HG02870 (cell line): ENCODE results near the gene DOCK8.
A peak's percentile ranks its signal among the peaks of the same experiment; 100 is the strongest.

Experiments
- ATAC-seq: cut with Tn5 transposase; IDR thresholded peaks from one replicate; pipeline ENCODE4 v1.9.1; 2021; ENCODE audit warnings: mild to moderate bottlenecking, moderate library complexity; ENCODE audit not compliant: unreplicated experiment

The DOCK8 gene

GRCh38 chr9:354453-354852 is 139.8 kb downstream of the DOCK8 start:
- no peak for ATAC-seq

GRCh38 chr9:357560-357959 is 142.9 kb downstream of the DOCK8 start:
- ATAC-seq, result no peak

GRCh38 chr9:362561-363273 is 148.1 kb downstream of the DOCK8 start:
- no peak for ATAC-seq

GRCh38 chr9:363274-363612 is 148.6 kb downstream of the DOCK8 start:
- ATAC-seq, result no peak

GRCh38 chr9:365436-365835 is 150.8 kb downstream of the DOCK8 start:
- no peak for ATAC-seq

- ATAC-seq, result no peak
Measured at GRCh38 chr9:366620-367019, 152.0 kb downstream of the DOCK8 start.

- ATAC-seq, result no peak
Measured at GRCh38 chr9:370086-370485, 155.4 kb downstream of the DOCK8 start.

GRCh38 chr9:371349-371748 is 156.7 kb downstream of the DOCK8 start:
- ATAC-seq, result no peak

- ATAC-seq, result no peak
Measured at GRCh38 chr9:372128-372527, 157.5 kb downstream of the DOCK8 start.

- no peak for ATAC-seq
Measured at GRCh38 chr9:373759-374206, 159.1 kb downstream of the DOCK8 start.

- ATAC-seq, result no peak
Measured at GRCh38 chr9:374736-375135, 160.1 kb downstream of the DOCK8 start.

- ATAC-seq, result no peak
Measured at GRCh38 chr9:376115-376514, 161.4 kb downstream of the DOCK8 start.

GRCh38 chr9:378263-378662 is 163.6 kb downstream of the DOCK8 start:
- no peak for ATAC-seq

- ATAC-seq, result no peak
Measured at GRCh38 chr9:382383-382782, 167.7 kb downstream of the DOCK8 start.

- ATAC-seq, result peak; percentile 46
Measured at GRCh38 chr9:385818-386398, 171.2 kb downstream of the DOCK8 start.

- peak; percentile 60 for ATAC-seq
Measured at GRCh38 chr9:389159-389558, 174.5 kb downstream of the DOCK8 start.

- ATAC-seq, result no peak
Measured at GRCh38 chr9:389758-390157, 175.1 kb downstream of the DOCK8 start.

- ATAC-seq, result no peak
Measured at GRCh38 chr9:392077-392804, 177.6 kb downstream of the DOCK8 start.

GRCh38 chr9:394347-395052 is 179.8 kb downstream of the DOCK8 start:
- no peak for ATAC-seq

- no peak for ATAC-seq
Measured at GRCh38 chr9:396396-396795, 181.7 kb downstream of the DOCK8 start.

GRCh38 chr9:398085-398484 is 183.4 kb downstream of the DOCK8 start:
- ATAC-seq, result no peak

- ATAC-seq, result no peak
Measured at GRCh38 chr9:401223-401622, 186.6 kb downstream of the DOCK8 start.
